Measurements from ENCODE around the gene PALM3.
"Not testable (repeated sequence)": the region's sequence is repeated elsewhere in the genome, so short reads cannot be mapped to it uniquely, and the experiment has no call there.

PALM3 gene

DNA sequence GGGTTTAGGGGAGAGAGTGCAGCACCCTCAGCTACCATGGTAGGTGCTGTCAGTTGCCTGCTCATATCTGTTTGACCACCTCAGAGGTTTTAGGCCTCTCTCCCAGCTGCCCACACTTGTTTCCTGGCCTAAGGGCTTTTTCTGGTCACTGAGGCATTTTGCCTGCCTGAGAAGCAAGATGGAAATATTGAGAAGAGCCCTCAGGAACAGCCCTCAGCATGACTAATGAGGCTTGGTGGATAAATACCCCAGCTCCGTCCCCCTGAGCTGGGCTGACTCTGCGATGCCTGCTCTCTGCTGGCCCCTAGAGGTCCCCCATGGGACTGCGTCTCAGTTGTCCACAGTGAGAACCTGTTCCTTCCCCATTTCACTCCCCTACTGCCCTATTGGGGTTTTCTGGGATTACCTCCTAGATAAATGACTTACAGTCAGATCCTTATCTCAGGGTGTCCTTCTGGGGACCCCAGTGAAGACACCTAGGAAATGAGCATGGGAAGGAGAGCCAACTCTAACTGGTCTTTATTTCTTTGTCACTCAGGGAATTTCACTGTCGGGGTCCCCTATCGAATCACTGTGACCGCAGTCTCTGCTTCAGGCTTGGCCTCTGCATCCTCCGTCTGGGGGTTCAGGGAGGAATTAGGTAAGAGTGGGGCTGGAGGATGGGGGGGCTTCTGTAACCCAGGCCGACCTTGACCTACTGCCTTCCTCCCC is 13.3 kb downstream of the PALM3 start:
- peak; percentile 54 to 69 for DNase-seq
- no peak for TF ChIP-seq GATA1 (IDR thresholded peaks at IDR 0.05; ENCODE audit: low read depth, low read length)
- no peak for TF ChIP-seq POLR2A (IDR thresholded peaks at IDR 0.05; ENCODE audit: low read length)

DNA sequence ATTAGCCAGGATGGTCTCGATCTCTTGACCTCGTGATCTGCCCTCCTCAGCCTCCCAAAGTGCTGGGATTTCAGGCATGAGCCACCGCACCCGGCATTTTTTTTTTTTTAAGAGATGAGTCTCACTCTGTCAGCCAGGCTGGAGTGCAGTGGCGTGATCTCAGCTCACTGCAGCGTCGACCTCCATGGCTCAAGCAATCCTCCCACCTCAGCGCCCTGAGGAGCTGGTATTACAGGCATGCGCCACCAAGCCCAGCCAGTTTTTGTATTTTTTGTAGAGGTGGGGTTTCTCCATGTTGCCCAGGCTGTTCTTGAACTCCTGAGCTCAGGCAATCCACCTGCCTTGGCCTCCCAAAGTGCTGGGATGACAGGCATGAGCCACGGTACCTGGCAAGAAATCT is 14.0 kb downstream of the PALM3 start:
- not testable (repeated sequence) for DNase-seq

DNA sequence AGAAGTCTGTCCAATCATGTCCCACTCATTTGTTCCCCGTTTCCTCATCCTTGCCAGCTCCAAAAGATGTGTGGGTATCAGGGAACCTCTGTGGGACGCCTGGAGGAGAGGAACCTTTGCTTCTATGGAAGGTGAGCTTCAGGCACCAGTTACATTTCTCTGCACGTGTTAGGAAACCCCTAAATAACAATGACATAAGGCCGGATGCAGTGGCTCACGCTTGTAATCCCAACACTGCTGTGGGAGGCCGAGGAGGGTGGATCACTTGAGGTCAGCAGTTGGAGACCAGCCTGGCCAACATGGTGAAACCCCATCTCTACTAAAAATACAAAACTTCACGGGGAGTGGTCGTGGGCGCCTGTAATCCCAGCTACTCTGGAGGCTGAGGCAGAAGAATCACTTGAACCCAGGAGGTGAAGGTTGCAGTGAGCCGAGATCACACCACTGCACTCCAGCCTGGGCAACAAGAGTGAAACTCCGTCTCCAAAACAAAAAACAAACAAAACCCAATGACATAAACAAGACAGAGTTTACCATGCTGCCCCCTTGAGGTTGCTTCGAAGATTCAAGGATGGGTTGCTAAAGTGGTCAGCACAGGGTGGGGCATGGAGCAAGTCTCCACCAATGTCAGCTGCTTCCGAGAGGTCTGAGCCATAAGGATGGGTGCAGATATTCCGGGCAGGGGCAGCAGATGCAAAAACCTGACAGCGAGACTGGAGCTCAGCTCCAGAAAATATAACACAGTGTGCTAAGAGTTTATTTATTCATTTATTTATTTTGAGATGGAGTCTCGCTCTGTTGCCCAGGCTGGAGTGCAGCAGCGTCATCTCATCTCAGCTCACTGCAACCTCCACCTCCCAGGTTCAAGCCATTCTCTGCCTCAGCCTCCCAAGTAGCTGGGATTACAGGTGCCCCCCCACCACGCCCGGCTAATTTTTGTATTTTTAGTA is 18.9 kb downstream of the PALM3 start:
- peak; percentile 86 to 88 for DNase-seq

DNA sequence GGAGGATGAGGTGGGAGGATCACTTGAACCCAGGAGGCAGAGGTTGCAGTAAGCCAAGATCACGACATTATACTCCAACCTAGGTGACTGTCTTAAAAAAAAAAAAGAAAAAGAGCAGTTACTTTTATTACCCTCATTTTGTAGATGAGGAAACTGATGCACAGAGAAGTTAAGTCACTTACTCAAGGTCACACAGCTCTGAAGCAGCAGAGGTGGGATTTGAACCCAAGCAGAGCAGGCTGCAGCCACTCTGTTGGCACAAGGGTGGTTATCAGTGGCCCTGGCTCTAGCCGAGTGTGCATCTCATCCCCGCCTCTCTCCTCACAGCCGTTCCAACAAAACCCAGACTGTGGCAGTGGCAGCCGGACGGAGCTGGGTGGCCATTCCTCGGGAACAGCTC is 22.7 kb downstream of the PALM3 start:
- no peak for DNase-seq
- TF ChIP-seq POLR2A (IDR thresholded peaks at IDR 0.05; ENCODE audit: low read length) = no peak
- no peak for TF ChIP-seq GATA1 (IDR thresholded peaks at IDR 0.05; ENCODE audit: low read depth, low read length)

DNA sequence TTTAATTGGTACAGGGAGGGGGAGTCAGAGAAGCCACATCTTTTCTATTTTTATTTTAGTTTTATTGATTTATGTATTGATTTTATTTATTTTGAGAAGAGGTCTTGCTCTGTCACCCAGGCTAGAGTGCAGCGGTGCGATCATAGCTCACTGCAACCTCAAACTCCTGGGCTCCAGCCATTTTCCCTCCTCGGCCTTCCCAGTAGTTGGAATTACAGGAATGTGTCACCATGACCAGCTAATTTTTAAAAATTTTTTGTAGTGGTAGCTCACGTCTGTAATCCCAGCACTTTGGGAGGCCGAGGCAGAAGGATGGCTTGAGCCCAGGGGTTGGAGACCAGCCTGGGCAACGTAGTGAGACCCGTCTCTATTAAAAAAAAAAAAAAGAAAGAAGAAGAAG is 26.2 kb downstream of the PALM3 start:
- DNase-seq = no peak
- TF ChIP-seq POLR2A (IDR thresholded peaks at IDR 0.05; ENCODE audit: low read length) (no peak), GATA1 (IDR thresholded peaks at IDR 0.05; ENCODE audit: low read depth, low read length) (no peak)

DNA sequence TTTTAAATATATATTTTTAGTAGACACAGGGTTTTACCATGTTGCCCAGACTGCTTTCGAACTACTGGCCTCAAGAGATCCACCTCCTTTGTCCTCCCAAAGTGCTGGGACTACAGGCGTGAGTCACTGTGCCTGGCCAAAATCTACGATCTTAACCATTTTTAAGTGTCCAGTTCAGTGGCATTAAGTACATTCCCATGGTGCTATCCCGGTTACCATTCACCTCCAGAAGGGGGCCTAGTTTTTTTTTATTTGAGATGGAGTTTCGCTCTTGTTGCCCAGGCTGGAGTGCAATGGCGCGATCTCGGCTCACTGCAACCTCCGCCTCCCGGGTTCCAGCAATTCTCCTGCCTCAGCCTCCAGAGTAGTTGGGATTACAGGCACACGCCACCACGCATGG is 26.7 kb downstream of the PALM3 start:
- DNase-seq = not testable (repeated sequence)

DNA sequence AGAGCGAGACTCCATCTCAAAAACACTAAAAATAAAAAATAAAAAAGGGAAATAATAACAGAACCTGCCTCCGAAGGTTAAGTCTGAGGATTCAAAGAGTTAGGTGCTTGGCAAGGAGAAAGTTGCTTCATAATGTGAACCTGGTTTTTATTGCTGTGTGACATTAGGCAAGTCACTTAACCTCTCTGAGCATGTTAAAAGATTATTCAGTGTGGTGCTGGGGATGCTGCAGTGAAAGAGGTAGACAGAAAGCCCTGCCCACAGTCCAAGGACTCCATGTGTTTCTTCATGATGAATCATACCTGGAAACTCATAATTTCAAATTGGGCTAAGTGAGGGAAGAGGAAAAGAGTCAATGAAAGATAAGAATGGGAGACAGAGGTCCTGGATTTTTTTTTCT is 27.9 kb downstream of the PALM3 start:
- TF ChIP-seq GATA1 (IDR thresholded peaks at IDR 0.05; ENCODE audit: low read depth, low read length) (no peak), POLR2A (IDR thresholded peaks at IDR 0.05; ENCODE audit: low read length) (no peak)
- no peak for DNase-seq

DNA sequence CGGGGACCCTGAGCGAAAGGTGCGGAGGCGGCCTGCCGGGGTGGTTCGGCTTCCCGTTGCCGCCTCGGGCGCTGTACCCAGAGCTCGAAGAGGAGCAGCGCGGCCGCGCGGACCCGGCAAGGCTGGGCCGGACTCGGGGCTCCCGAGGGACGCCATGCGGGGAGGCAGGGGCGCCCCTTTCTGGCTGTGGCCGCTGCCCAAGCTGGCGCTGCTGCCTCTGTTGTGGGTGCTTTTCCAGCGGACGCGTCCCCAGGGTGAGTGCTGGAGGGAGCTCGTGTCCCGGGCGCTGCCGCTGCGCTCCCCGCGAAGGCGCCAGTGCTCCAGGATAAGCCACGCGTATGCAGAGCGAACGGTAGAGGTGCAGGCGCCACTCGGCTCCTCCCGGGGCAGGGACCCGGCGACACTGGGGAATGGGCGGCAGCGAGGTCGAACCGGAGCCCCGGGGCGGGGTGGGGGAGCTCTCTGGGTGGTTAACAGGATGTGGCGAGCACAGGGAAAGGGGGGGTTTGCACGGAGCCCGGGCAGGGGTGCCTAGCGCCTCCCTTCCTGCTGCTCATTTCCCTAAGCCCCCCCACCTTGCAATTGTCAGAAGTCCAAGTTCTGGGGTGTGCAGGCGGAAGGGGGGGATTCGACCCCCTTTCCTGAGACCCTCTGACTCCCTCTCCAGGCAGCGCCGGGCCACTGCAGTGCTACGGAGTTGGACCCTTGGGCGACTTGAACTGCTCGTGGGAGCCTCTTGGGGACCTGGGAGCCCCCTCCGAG is 30.0 kb downstream of the PALM3 start, which contains the start of gene IL27RA:
Gene IL27RA (plus strand): TSS at position 44 of the 762 bp plus-strand sequence. CDS start 111 bp downstream, at position 155.
- peak; percentile 68 to 75 for DNase-seq
- TF ChIP-seq POLR2A (IDR thresholded peaks at IDR 0.05; ENCODE audit: low read length) = peak; percentile 38
- TF ChIP-seq GATA1 (IDR thresholded peaks at IDR 0.05; ENCODE audit: low read depth, low read length) = no peak

DNA sequence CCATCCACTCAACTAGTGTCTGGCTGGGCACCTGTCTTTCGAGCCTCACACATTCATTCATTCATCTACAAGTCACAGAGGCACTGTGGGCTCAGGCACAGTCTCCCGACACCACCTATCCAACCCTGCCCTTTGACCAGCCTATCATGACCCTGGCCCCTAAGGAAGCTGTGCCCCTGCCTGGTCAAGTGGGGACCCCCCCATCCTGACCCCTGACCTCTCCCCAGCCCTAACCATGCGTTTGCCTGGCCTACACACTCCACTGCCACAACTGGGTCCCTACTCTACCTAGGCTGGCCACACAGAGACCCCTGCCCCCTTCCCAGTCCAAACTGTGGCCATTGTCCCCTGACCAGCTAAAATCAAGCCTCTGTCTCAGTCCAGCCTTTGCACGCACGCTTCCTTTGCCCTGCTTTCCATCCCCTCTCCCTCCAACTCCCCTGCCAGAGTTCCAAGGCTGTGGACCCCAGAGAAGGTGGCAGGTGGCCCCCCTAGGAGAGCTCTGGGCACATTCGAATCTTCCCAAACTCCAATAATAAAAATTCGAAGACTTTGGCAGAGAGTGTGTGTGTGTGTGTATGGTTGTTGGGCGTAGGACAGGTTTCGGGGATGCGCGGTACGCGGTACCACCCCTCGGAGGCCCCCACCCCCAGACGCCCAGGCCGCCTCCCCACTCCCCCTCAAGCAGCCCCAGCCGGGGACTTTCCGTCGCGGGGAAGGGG is 30.7 kb downstream of the PALM3 start:
- no peak for DNase-seq
- TF ChIP-seq GATA1 (IDR thresholded peaks at IDR 0.05; ENCODE audit: low read depth, low read length) (no peak), POLR2A (IDR thresholded peaks at IDR 0.05; ENCODE audit: low read length) (no peak)

DNA sequence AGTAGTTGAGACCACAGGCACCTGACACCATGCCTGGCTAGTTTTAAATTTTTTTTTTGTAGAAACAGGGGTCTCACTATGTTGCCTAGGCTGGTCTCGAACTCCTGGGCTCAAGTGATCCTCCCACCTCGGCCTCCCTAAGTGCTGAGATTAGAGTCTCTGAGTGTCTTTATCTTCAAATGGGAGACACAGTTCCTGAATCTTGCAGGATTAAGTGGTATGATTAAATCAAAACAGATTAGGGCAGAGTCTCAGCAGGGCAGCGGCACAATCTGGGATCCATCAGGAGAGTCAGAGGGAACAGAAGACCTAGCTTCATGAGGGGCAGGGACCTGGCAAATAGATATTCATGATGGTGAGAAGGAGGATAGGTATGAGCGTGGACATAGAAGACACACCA is 33.0 kb downstream of the PALM3 start:
- no peak for TF ChIP-seq POLR2A (IDR thresholded peaks at IDR 0.05; ENCODE audit: low read length)
- no peak for TF ChIP-seq GATA1 (IDR thresholded peaks at IDR 0.05; ENCODE audit: low read depth, low read length)
- no peak for DNase-seq

DNA sequence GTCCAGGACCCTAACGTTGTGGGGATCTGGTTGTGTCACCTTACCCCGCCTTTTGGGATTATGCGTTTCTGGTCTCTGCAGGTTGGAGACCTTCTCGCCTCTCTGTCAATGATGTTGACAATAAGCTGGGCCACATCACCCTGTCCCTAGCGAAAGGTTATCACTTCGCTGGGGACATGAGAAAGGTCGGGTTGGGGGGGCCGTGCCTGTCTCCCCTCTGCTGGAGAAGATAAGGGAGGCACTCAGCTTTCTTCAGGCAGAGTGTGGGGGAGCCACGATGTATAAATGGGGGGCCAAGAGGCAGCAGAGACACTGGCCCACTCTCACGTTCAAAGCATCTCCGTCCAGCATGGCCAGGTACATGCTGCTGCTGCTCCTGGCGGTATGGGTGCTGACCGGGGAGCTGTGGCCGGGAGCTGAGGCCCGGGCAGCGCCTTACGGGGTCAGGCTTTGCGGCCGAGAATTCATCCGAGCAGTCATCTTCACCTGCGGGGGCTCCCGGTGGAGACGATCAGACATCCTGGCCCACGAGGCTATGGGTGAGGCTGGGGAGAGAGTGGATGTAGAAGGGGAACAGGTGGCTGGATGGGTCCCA is 33.9 kb downstream of the PALM3 start, which contains the start of gene RLN3:
Gene RLN3 (plus strand): TSS at position 293 of the 595 bp plus-strand sequence. CDS start 57 bp downstream, at position 350.
- no peak for TF ChIP-seq GATA1 (IDR thresholded peaks at IDR 0.05; ENCODE audit: low read depth, low read length)
- TF ChIP-seq POLR2A (IDR thresholded peaks at IDR 0.05; ENCODE audit: low read length) = no peak
- peak in 1 of 2 experiments; percentile 18 for DNase-seq

DNA sequence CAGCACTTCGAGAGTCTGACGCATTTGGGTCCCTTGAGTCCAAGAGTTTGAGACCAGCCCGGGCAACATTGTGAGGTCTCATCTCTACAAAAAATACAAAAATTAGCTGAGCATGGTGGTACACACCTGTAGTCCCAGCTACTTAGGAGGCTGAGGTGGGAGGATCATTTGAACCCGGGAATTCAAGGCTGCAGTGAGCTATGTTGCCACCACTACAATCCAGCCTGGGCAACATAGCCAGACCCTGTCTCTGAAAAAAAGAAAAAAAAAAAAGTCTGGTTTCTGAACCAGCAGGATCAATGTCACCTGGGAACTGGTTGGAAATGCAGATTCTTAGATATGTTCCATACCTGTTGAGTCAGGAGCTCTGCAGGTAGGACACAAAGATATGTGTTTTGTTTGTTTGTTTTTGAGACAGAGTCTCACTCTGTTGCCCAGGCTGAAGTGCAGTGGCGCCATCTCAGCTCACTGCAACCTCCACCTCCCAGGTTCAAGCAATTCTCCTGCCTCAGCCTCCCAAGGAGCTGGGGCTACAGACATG is 35.2 kb downstream of the PALM3 start:
- DNase-seq = not testable (repeated sequence)
